A673 (cell line): ENCODE results near the gene SHISAL1.

ENCODE experiments used
- CTCF ChIP-seq: fragments of 300-800, 200-600 bp; sonication (generic); conservative IDR thresholded peaks from 2 replicates; pipeline ENCODE4 v1.5.1; 2017; ENCODE audit warnings: low read depth, mild to moderate bottlenecking, antibody characterized with exemption, low read length, moderate library complexity, mixed read lengths
- EZH2 ChIP-seq: fragments of 200-600 bp; sonication (generic); IDR thresholded peaks from 2 replicates; pipeline ENCODE4 v1.6.1; 2017; ENCODE audit warnings: borderline replicate concordance, low read depth, mild to moderate bottlenecking, mixed read lengths, antibody characterized with exemption, low read length; ENCODE audit not compliant: poor library complexity, severe bottlenecking

- TF ChIP-seq CTCF (no peak), EZH2 (no peak)
These were observed 24.9 kb upstream of the SHISAL1 start for GRCh38 chr22:44337678-44338004.
